Mesendoderm (in vitro differentiated cells): ENCODE measurements around the gene DGKB.

Source experiments
- DNase-seq: peaks from one replicate; pipeline ENCODE4 v3.0.0; 2013
- H2AK5ac ChIP-seq: 2 replicates; pipeline ENCODE4 v1.6.1; 2013; ENCODE audit warnings: low read length, inconsistent platforms
- H2BK120ac ChIP-seq: 2 replicates; pipeline ENCODE4 v1.6.1; 2013; ENCODE audit warnings: low read depth, mild to moderate bottlenecking, low read length, moderate library complexity, mixed read lengths
- H2BK15ac ChIP-seq: replicated peaks from 2 replicates; pipeline ENCODE4 v1.6.1; 2013; ENCODE audit warnings: low read depth, mild to moderate bottlenecking, moderate library complexity
- H2BK5ac ChIP-seq: 2 replicates; pipeline ENCODE4 v1.6.1; 2013; ENCODE audit warnings: low read length, inconsistent platforms
- H3K18ac ChIP-seq: 2 replicates; pipeline ENCODE4 v1.6.1; 2013; ENCODE audit warnings: mild to moderate bottlenecking, low read length, mixed read lengths
- H3K23ac ChIP-seq: one replicate; pipeline ENCODE4 v1.6.1; 2013; ENCODE audit warnings: low read length
- H3K27ac ChIP-seq: 2 replicates; pipeline ENCODE4 v1.5.1; 2013; ENCODE audit warnings: low read depth, mild to moderate bottlenecking, inconsistent platforms, low read length, moderate library complexity
- H3K27me3 ChIP-seq: 2 replicates; pipeline ENCODE4 v1.6.1; 2013; ENCODE audit warnings: low read length, control low read depth, mild to moderate bottlenecking, inconsistent platforms; ENCODE audit not compliant: insufficient read depth, poor library complexity
- H3K36me3 ChIP-seq: 2 replicates; pipeline ENCODE4 v1.6.1; 2013; ENCODE audit warnings: low read length, inconsistent platforms; ENCODE audit not compliant: control insufficient read depth, insufficient read depth
- H3K4ac ChIP-seq: one replicate; pipeline ENCODE4 v1.6.1; 2013; ENCODE audit warnings: low read depth, mild to moderate bottlenecking, low read length, moderate library complexity
- H3K4me1 ChIP-seq: 2 replicates; pipeline ENCODE4 v1.6.1; 2013; ENCODE audit warnings: low read depth, low read length, inconsistent platforms; ENCODE audit not compliant: control insufficient read depth
- H3K4me2 ChIP-seq: 2 replicates; pipeline ENCODE4 v1.6.1; 2013; ENCODE audit warnings: low read length
- H3K4me3 ChIP-seq: 2 replicates; pipeline ENCODE4 v1.5.1; 2013; ENCODE audit warnings: mild to moderate bottlenecking, low read length
- H3K56ac ChIP-seq: one replicate; pipeline ENCODE4 v1.6.1; 2013; ENCODE audit warnings: low read length
- H3K79me1 ChIP-seq: 2 replicates; pipeline ENCODE4 v1.6.1; 2013; ENCODE audit warnings: low read length, inconsistent platforms
- H3K79me2 ChIP-seq: 2 replicates; pipeline ENCODE4 v1.6.1; 2013; ENCODE audit warnings: mild to moderate bottlenecking, low read length; ENCODE audit not compliant: control insufficient read depth, insufficient read depth
- H3K9ac ChIP-seq: 2 replicates; pipeline ENCODE4 v1.6.1; 2013; ENCODE audit warnings: low read length, inconsistent platforms
- H4K5ac ChIP-seq: one replicate; pipeline ENCODE4 v1.6.1; 2013; ENCODE audit warnings: low read length
- H4K8ac ChIP-seq: one replicate; pipeline ENCODE4 v1.6.1; 2013; ENCODE audit warnings: low read depth, mild to moderate bottlenecking, control low read depth, low read length, moderate library complexity
- WGBS: extraction: QIAGEN DNeasy Blood & Tissue Kit; methylation state at CpG from one replicate; pipeline ENCODE4 v1.1.7; 2013; ENCODE audit warnings: low lambda C conversion rate, missing lambda C conversion rate; ENCODE audit not compliant: insufficient coverage; ENCODE audit errors: extremely low coverage; 5-methylcytosine and 5-hydroxymethylcytosine counted together

Gene DGKB

DNA sequence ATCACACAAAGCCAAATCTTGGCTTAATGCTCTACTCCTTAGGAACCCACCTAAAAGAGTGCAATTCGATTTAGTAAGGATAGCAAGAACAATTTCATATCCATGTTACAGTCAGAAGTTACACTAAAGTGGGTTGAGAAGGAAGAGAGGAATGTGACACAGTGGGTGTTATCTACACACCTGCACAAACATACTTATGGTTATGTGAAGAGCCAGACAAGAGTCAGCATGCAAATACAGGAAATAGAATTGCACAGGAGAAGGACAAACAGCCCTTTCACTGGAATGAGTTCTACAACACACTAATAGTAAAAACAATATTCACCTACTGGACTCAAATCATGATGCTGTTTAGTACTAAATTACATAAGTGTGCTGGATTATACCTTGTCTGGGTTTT is 262.8 kb downstream of the DGKB start:
- no peak for DNase-seq
- Histone ChIP-seq H3K56ac (no peak overlapping the region), H2AK5ac (no peak overlapping the region), H3K27me3 (no peaks in the 10 kb centered on the region), H2BK5ac (no peak overlapping the region), H3K36me3 (no peaks in the 10 kb centered on the region), H3K9ac (no peak overlapping the region), H4K5ac (no peak overlapping the region), H2BK120ac (no peak overlapping the region), H3K4me3 (no peak overlapping the region), H3K4me2 (no peak overlapping the region), H3K4ac (no peak overlapping the region), H3K18ac (no peak overlapping the region), H3K4me1 (no peaks in the 10 kb centered on the region), H3K23ac (no peak overlapping the region), H3K79me1 (no peaks in the 10 kb centered on the region), H3K27ac (no peak overlapping the region), H3K79me2 (no peaks in the 10 kb centered on the region), H2BK15ac (no peak overlapping the region), H4K8ac (no peak overlapping the region)
- WGBS: no CpG with 5 or more reads among the region's 1 CpG

DNA sequence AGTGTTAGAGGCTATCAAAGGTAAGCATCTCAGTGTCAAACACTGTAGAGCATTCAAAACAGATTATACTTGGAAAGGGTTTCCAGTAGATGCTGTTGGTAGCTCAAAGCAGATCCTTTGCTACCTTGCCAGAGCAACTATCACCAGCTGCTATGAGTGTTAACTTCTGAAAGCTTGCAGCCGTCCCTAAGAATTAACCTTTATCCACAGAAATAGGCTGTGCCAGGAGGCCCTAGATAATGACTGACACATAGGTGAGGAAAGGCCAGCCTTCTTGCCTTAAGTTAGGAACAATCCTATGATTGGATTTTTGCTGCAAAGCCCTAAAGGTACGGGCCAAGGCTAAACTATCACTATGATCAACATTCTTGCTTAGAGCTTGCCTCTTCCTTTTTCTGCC is 263.2 kb downstream of the DGKB start:
- no CpG with 5 or more reads among the region's 2 CpGs for WGBS
- H3K79me2 ChIP-seq: no peaks in the 10 kb centered on the region
- H4K5ac ChIP-seq: no peak overlapping the region
- H3K4ac ChIP-seq: no peak overlapping the region
- H2BK120ac ChIP-seq: no peak overlapping the region
- H3K4me3 ChIP-seq: no peak overlapping the region
- no peak overlapping the region for H3K23ac ChIP-seq
- no peaks in the 10 kb centered on the region for H3K79me1 ChIP-seq
- no peak overlapping the region for H3K4me2 ChIP-seq
- no peak for DNase-seq
- H3K27ac ChIP-seq: no peak overlapping the region
- H3K56ac ChIP-seq: no peak overlapping the region
- no peak overlapping the region for H3K9ac ChIP-seq
- H3K27me3 ChIP-seq: no peaks in the 10 kb centered on the region
- H2BK5ac ChIP-seq: no peak overlapping the region
- no peaks in the 10 kb centered on the region for H3K36me3 ChIP-seq
- no peak overlapping the region for H2BK15ac ChIP-seq
- no peak overlapping the region for H2AK5ac ChIP-seq
- H3K4me1 ChIP-seq: no peaks in the 10 kb centered on the region
- no peak overlapping the region for H4K8ac ChIP-seq
- no peak overlapping the region for H3K18ac ChIP-seq

DNA sequence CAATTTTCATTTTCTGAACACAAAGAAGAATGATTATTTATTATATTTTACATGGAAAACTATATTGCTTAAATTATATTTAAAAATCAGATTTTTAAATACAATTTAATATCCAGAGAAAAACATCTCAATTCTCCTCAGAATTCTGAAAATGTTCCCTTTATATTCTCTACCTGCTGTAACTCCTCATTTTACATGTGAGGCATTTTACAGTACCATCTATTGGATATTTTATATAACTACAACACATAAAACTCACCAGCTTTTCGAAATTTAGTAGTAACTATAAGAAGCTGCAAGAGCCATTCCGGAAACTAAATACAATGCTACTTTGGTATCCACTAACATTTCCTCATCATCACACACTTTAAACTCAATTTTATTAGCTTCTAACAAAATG is 264.6 kb downstream of the DGKB start:
- H3K4me1 ChIP-seq: no peaks in the 10 kb centered on the region
- H4K5ac ChIP-seq: no peak overlapping the region
- H3K4me2 ChIP-seq: no peak overlapping the region
- no peaks in the 10 kb centered on the region for H3K79me2 ChIP-seq
- no peak overlapping the region for H3K23ac ChIP-seq
- H3K4ac ChIP-seq: no peak overlapping the region
- no peak overlapping the region for H2BK15ac ChIP-seq
- H2AK5ac ChIP-seq: no peak overlapping the region
- no peak overlapping the region for H3K9ac ChIP-seq
- H3K79me1 ChIP-seq: no peaks in the 10 kb centered on the region
- DNase-seq: no peak
- no peak overlapping the region for H2BK120ac ChIP-seq
- no peaks in the 10 kb centered on the region for H3K36me3 ChIP-seq
- no peak overlapping the region for H3K27ac ChIP-seq
- no peaks in the 10 kb centered on the region for H3K27me3 ChIP-seq
- WGBS: 100% methylated on average over 1 of the region's 2 CpGs
- H4K8ac ChIP-seq: no peak overlapping the region
- H2BK5ac ChIP-seq: no peak overlapping the region
- H3K18ac ChIP-seq: no peak overlapping the region
- H3K4me3 ChIP-seq: no peak overlapping the region
- no peak overlapping the region for H3K56ac ChIP-seq

DNA sequence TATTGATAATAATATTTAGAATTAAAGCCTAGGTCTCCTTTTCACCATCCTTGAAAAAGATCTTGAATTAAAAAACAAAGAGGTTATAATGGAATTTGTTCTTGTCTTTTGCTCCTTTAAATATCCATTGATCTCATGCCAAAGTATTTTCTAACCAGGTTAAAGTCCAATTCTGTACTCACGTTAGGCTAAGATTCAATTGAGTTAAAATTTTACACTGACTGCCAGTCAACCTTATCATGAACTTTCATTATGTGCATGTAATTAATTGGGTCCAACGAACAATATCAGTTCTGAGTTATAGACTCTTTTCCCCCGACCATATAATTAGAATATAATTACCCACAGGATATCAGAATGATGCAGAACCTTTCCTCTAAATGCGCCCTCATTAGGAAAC is 266.6 kb downstream of the DGKB start:
- H4K8ac ChIP-seq: no peak overlapping the region
- no peak overlapping the region for H2BK120ac ChIP-seq
- no peak overlapping the region for H3K4ac ChIP-seq
- H3K27me3 ChIP-seq: no peaks in the 10 kb centered on the region
- H2BK5ac ChIP-seq: no peak overlapping the region
- WGBS: no CpG with 5 or more reads among the region's 4 CpGs
- no peaks in the 10 kb centered on the region for H3K36me3 ChIP-seq
- H2AK5ac ChIP-seq: no peak overlapping the region
- no peak overlapping the region for H3K27ac ChIP-seq
- no peaks in the 10 kb centered on the region for H3K4me1 ChIP-seq
- H3K23ac ChIP-seq: no peak overlapping the region
- H3K4me3 ChIP-seq: no peak overlapping the region
- no peak overlapping the region for H3K9ac ChIP-seq
- H4K5ac ChIP-seq: no peak overlapping the region
- H2BK15ac ChIP-seq: no peak overlapping the region
- DNase-seq: no peak
- H3K4me2 ChIP-seq: no peak overlapping the region
- no peaks in the 10 kb centered on the region for H3K79me1 ChIP-seq
- H3K18ac ChIP-seq: no peak overlapping the region
- H3K56ac ChIP-seq: no peak overlapping the region
- no peaks in the 10 kb centered on the region for H3K79me2 ChIP-seq

DNA sequence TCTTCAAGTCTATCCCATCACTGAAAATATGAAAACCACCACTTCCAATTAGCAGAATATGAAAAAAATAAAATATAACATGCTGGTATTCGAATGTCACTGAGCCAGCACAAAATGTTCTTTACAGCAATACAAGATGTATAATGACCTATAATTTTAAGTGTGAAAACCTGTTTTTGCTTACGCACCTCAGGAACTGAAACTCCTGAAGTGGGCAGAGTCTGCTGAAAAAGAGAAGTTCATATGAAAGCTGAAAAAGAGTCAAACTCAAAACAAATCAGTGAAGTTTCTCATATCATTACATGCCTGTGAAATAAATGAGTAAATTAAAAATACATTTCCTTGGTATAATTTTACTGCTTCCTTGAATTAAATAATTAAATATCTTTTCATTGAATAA is 272.5 kb downstream of the DGKB start:
- Histone ChIP-seq H3K79me1 (no peaks in the 10 kb centered on the region), H3K79me2 (no peaks in the 10 kb centered on the region), H3K4me2 (no peak overlapping the region), H3K4me3 (no peak overlapping the region), H4K5ac (no peak overlapping the region), H3K4me1 (no peaks in the 10 kb centered on the region), H3K36me3 (no peaks in the 10 kb centered on the region), H2BK15ac (no peak overlapping the region), H2AK5ac (no peak overlapping the region), H3K9ac (no peak overlapping the region), H4K8ac (no peak overlapping the region), H3K27me3 (no peaks in the 10 kb centered on the region), H3K27ac (no peak overlapping the region), H3K56ac (no peak overlapping the region), H2BK120ac (no peak overlapping the region), H3K4ac (no peak overlapping the region), H2BK5ac (no peak overlapping the region), H3K23ac (no peak overlapping the region), H3K18ac (no peak overlapping the region)
- DNase-seq: no peak
- no CpG with 5 or more reads among the region's 2 CpGs for WGBS

DNA sequence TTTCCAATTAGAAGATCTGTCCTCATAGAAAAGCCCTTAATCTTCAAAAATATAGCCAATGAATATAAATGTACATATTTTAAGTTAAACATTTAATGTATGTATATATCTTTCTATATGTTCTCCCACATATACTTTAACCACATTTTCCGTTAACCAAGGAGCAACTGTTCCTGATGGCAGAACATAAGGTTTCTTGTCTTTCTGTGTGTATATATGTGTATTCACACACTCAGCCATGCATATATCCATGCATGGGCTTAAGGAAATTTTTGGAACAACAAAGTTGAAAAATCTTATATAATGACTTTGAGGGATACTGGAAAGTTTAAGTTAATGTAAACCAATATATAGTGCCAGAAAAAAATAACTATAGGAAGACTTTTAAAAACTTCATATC is 274.0 kb downstream of the DGKB start:
- H3K4me3 ChIP-seq: no peak overlapping the region
- H3K4me2 ChIP-seq: no peak overlapping the region
- no peak overlapping the region for H2BK120ac ChIP-seq
- no peak overlapping the region for H2BK5ac ChIP-seq
- no peak overlapping the region for H3K23ac ChIP-seq
- DNase-seq: no peak
- H2AK5ac ChIP-seq: no peak overlapping the region
- no peak overlapping the region for H3K18ac ChIP-seq
- no peak overlapping the region for H4K5ac ChIP-seq
- H3K27ac ChIP-seq: no peak overlapping the region
- no peaks in the 10 kb centered on the region for H3K79me1 ChIP-seq
- H3K56ac ChIP-seq: no peak overlapping the region
- no peak overlapping the region for H3K9ac ChIP-seq
- H4K8ac ChIP-seq: no peak overlapping the region
- no CpG with 5 or more reads among the region's 1 CpG for WGBS
- no peak overlapping the region for H3K4ac ChIP-seq
- no peaks in the 10 kb centered on the region for H3K27me3 ChIP-seq
- no peak overlapping the region for H2BK15ac ChIP-seq
- H3K36me3 ChIP-seq: no peaks in the 10 kb centered on the region
- no peaks in the 10 kb centered on the region for H3K4me1 ChIP-seq
- no peaks in the 10 kb centered on the region for H3K79me2 ChIP-seq
